SK-N-SH treated with all-trans-retinoic acid at 6 μM for 48 hours (cell line): ENCODE data around the gene EHBP1.

ENCODE experiments used
- ARNTL ChIP-seq: fragments of 450-650 bp; formaldehyde crosslinking; IDR thresholded peaks from 2 replicates; pipeline ENCODE4 v1.5.0; 2020; ENCODE audit warnings: low read depth, mild to moderate bottlenecking, moderate library complexity, borderline replicate concordance
- BACH2 ChIP-seq: fragments of 250-450 bp; sonication (Bioruptor Pico); IDR thresholded peaks from 2 replicates; pipeline ENCODE4 v1.9.0; 2021; ENCODE audit warnings: mild to moderate bottlenecking, borderline replicate concordance
- OSR1 ChIP-seq: fragments of 250-450 bp; sonication (Bioruptor Pico); IDR thresholded peaks from 2 replicates; pipeline ENCODE4 v1.8.0; 2022; ENCODE audit warnings: moderate library complexity, mild to moderate bottlenecking, inconsistent platforms
- RARB ChIP-seq: fragments of 250-450 bp; sonication (Bioruptor Pico); IDR thresholded peaks from 2 replicates; pipeline ENCODE4 v1.8.0; 2021; ENCODE audit warnings: mild to moderate bottlenecking, moderate library complexity
- ZFP30 ChIP-seq: fragments of 450-650 bp; formaldehyde crosslinking; IDR thresholded peaks from 2 replicates; pipeline ENCODE4 v1.5.0; 2022; ENCODE audit warnings: mild to moderate bottlenecking, moderate library complexity
- TF ChIP-seq, protein P1 (sequence below): fragments of 250-450 bp; sonication (Bioruptor Pico); IDR thresholded peaks from 2 replicates; pipeline ENCODE4 v1.8.0; 2020; ENCODE audit warnings: mild to moderate bottlenecking, moderate library complexity, borderline replicate concordance

DNA sequence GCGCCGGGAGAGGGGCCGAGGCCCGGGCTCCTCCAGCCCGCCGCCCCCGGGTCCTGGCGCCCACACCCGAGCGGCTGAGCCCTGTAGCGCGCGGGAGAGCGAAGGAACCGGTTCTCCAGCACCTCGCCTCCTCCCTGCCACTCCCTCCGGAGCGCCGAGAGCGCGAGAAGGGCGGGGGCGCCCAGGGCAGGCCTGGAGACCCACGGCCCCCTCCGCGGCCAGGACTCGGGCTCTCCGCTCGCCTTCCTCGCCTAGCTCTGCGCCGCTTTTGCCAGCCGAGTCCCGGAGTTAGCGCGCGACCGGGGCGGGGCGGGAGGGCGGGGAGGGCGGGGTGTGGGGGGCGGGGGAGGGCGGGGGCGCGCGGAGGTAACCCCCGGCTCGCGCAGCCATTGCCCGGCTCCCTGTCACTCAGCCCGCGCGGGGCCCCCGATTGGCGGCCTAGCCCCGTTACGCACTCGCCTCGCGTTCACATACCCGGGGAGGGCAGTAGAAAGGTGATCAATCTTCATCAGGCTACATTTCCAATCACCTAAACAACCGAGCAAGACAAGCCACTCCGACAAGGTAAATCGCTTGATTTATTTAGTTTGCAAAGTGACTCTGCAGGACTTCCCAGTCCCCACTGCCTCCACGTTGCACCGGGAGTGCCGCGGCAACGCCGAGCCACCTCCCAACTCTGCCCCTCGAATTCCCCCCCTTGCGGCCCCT, 345.0 kb downstream of the EHBP1 start, which contains the start of gene OTX1:
- TF ChIP-seq, protein P1, sequence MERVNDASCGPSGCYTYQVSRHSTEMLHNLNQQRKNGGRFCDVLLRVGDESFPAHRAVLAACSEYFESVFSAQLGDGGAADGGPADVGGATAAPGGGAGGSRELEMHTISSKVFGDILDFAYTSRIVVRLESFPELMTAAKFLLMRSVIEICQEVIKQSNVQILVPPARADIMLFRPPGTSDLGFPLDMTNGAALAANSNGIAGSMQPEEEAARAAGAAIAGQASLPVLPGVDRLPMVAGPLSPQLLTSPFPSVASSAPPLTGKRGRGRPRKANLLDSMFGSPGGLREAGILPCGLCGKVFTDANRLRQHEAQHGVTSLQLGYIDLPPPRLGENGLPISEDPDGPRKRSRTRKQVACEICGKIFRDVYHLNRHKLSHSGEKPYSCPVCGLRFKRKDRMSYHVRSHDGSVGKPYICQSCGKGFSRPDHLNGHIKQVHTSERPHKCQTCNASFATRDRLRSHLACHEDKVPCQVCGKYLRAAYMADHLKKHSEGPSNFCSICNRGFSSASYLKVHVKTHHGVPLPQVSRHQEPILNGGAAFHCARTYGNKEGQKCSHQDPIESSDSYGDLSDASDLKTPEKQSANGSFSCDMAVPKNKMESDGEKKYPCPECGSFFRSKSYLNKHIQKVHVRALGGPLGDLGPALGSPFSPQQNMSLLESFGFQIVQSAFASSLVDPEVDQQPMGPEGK, result peak; percentile 22; the same call in 1 of the 2 replicates
- TF ChIP-seq OSR1, result no peak
- TF ChIP-seq BACH2 (CRISPR knock-in tag), result no peak
- no peak for TF ChIP-seq ARNTL (CRISPR knock-in tag)
- no peak for TF ChIP-seq RARB (CRISPR knock-in tag)
- no peak for TF ChIP-seq ZFP30
